Activated B cell treated with CpG ODN at 0.5 μM for 24 hours (primary cell): ENCODE data around the gene TOMM40L. TPM values are rescaled to one million over a fixed set of nuclear protein-coding genes. Genes with fewer than 3 reads are reported as not detected.

ENCODE experiments used
- ATAC-seq: fragments of 200-7000 bp; cut with Tn5 transposase; one replicate; pipeline ENCODE4 v1.10.0; 2021; ENCODE audit warnings: low read depth, mild to moderate bottlenecking, moderate library complexity
- CTCF ChIA-PET: fragments of 350-600 bp; sonication (Branson Sonifier 250); formaldehyde crosslinking; loops from one replicate; lab custom pipeline; 2021; ENCODE audit warnings: antibody characterized with exemption; lab: Charles Lee
- POLR2A ChIA-PET: fragments of 350-600 bp; sonication (Branson Sonifier 250); formaldehyde crosslinking; loops from one replicate; lab custom pipeline; 2021; ENCODE audit warnings: antibody characterized with exemption; lab: Charles Lee
- DNase-seq: peaks from one replicate; pipeline ENCODE4 v3.0.0; 2022
- H3K27ac Mint-ChIP-seq: one replicate; pipeline ENCODE4 v1.8.0; 2020; ENCODE audit warnings: mixed read lengths
- H3K27me3 Mint-ChIP-seq: one replicate; pipeline ENCODE4 v1.8.0; 2021; ENCODE audit warnings: mixed read lengths
- H3K36me3 Mint-ChIP-seq: one replicate; pipeline ENCODE4 v1.8.0; 2021; ENCODE audit warnings: low read depth, mixed read lengths
- H3K4me1 Mint-ChIP-seq: one replicate; pipeline ENCODE4 v1.8.0; 2021; ENCODE audit warnings: mixed read lengths
- H3K4me3 Mint-ChIP-seq: one replicate; pipeline ENCODE4 v1.8.0; 2020; ENCODE audit warnings: mild to moderate bottlenecking, mixed read lengths
- H3K9me3 Mint-ChIP-seq: one replicate; pipeline ENCODE4 v1.8.0; 2020; ENCODE audit warnings: mixed read lengths
- intact Hi-C: fragments of 100-400 bp; cut with micrococcal nuclease; formaldehyde crosslinking; loops from one replicate; pipeline ENCODE4 v1.15.1; 2024
- total RNA-seq: library from RNA; stranded (reverse); gene quantifications from 2 replicates; pipeline ENCODE4 v1.2.3, GENCODE V29; 2022
- TF ChIP-seq, protein P1 (sequence below): fragments of 200-600 bp; IDR thresholded peaks from one replicate; pipeline ENCODE4 v1.8.0; 2022; ENCODE audit warnings: antibody characterized with exemption, mild to moderate bottlenecking

TOMM40L gene
- total RNA-seq, 1 donor from 2014 or later, result 11.7 TPM

DNA sequence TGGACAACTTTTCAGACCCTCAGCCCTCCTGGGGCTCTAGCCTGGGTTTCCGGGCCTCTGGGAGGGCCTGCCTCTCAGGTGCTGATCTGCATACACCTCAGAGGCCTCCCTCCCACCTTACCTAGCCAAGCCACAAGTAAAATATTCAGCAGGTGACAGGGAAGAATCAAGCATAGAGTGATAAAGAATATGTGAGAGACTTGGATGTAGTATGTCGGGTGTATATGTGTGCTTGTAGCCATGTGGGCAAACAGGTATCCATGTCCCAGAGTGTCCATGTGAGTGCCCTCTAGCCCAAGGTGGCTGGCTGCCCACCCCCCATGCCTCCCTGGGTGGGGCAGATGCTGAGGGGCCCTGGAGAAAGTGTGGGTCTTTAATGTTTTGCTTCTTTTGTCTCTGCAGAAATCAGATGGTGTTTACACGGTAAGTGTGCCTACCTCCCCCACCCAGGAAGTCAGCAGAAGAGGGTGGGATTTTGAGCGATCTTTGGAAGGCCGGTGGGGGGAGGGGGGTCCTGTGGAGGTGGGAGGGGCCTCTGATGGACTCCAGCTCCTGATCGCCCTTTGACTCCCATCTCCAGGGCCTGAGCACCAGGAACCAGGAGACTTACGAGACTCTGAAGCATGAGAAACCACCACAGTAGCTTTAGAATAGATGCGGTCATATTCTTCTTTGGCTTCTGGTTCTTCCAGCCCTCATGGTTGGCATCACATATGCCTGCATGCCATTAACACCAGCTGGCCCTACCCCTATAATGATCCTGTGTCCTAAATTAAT, 7.4 kb upstream of the TOMM40L start:
- CTCF ChIA-PET, result no interaction called here
- H3K27ac Mint-ChIP-seq, result no peak overlapping the region
- TF ChIP-seq, protein P1, sequence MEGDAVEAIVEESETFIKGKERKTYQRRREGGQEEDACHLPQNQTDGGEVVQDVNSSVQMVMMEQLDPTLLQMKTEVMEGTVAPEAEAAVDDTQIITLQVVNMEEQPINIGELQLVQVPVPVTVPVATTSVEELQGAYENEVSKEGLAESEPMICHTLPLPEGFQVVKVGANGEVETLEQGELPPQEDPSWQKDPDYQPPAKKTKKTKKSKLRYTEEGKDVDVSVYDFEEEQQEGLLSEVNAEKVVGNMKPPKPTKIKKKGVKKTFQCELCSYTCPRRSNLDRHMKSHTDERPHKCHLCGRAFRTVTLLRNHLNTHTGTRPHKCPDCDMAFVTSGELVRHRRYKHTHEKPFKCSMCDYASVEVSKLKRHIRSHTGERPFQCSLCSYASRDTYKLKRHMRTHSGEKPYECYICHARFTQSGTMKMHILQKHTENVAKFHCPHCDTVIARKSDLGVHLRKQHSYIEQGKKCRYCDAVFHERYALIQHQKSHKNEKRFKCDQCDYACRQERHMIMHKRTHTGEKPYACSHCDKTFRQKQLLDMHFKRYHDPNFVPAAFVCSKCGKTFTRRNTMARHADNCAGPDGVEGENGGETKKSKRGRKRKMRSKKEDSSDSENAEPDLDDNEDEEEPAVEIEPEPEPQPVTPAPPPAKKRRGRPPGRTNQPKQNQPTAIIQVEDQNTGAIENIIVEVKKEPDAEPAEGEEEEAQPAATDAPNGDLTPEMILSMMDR, result no peak
- intact Hi-C loops, result no loop called here
- H3K36me3 Mint-ChIP-seq, result peaks cover 16% of the 10 kb centered on the region
- H3K4me3 Mint-ChIP-seq, result no peak overlapping the region
- no peak for ATAC-seq
- no peaks in the 10 kb centered on the region for H3K9me3 Mint-ChIP-seq
- DNase-seq, result no peak
- peaks cover 31% of the 10 kb centered on the region for H3K27me3 Mint-ChIP-seq
- peaks cover 22% of the 10 kb centered on the region for H3K4me1 Mint-ChIP-seq
- POLR2A ChIA-PET, result interaction anchor here (0.5 to 1.8 kb wide), 3 partner anchors 9 to 526 kb away, joined by 4 to 5 read pairs (median 4); no protein-coding TSS in a partner anchor

GRCh38 chr1:161219078-161219892, 6.6 kb upstream of the TOMM40L start:
- POLR2A ChIA-PET, result interaction anchor here (0.5 to 1.8 kb wide), 5 partner anchors 17 to 525 kb away, joined by 3 to 11 read pairs (median 5); partner anchors contain the start of genes NDUFS2 and PPOX
- TF ChIP-seq, protein P1, result no peak
- intact Hi-C loops, result no loop called here
- Mint-ChIP-seq H3K4me3 (no peak overlapping the region), H3K4me1 (peaks cover 22% of the 10 kb centered on the region), H3K27me3 (peaks cover 37% of the 10 kb centered on the region), H3K9me3 (no peaks in the 10 kb centered on the region), H3K36me3 (peaks cover 8% of the 10 kb centered on the region), H3K27ac (no peak overlapping the region)
- DNase-seq (no peak), ATAC-seq (no peak)
- CTCF ChIA-PET, result no interaction called here

- Mint-ChIP-seq H3K4me1 (peaks cover 21% of the 10 kb centered on the region), H3K27ac (no peak overlapping the region), H3K36me3 (peaks cover 2% of the 10 kb centered on the region), H3K9me3 (no peaks in the 10 kb centered on the region), H3K27me3 (peaks cover 37% of the 10 kb centered on the region), H3K4me3 (no peak overlapping the region)
- ChIA-PET CTCF (no interaction called here), POLR2A (interaction anchor here (0.9 to 1.8 kb wide), 4 partner anchors 9 to 54 kb away, joined by 3 to 5 read pairs (median 4); partner anchors contain the start of genes NDUFS2 and PPOX)
- no peak for DNase-seq
- TF ChIP-seq, protein P1, result no peak
- no peak for ATAC-seq
- intact Hi-C loops, result no loop called here
Measured at GRCh38 chr1:161220002-161220401, 5.9 kb upstream of the TOMM40L start.

GRCh38 chr1:161222175-161223019, 3.5 kb upstream of the TOMM40L start:
- Mint-ChIP-seq H3K27ac (no peak overlapping the region), H3K4me3 (no peak overlapping the region), H3K36me3 (peaks cover 3% of the 10 kb centered on the region), H3K27me3 (peaks cover 37% of the 10 kb centered on the region), H3K4me1 (peaks cover 31% of the 10 kb centered on the region), H3K9me3 (no peaks in the 10 kb centered on the region)
- intact Hi-C loops, result no loop called here
- ATAC-seq, result no peak
- TF ChIP-seq, protein P1, result no peak
- DNase-seq, result no peak
- ChIA-PET CTCF (interaction anchor here (0.6 to 1.9 kb wide), 3 partner anchors 11 to 160 kb away, joined by 3 to 5 read pairs (median 3); no protein-coding TSS in a partner anchor), POLR2A (interaction anchor here (0.7 to 1.2 kb wide), 3 partner anchors 14 to 19 kb away, joined by 3 to 4 read pairs (median 3); no protein-coding TSS in a partner anchor)
